Mesendoderm (in vitro differentiated cells): ENCODE results near the gene SRRD.

Experiments used
- DNase-seq: peaks from one replicate; pipeline ENCODE4 v3.0.0; 2013
- H2AK5ac ChIP-seq: 2 replicates; pipeline ENCODE4 v1.6.1; 2013; ENCODE audit warnings: low read length, inconsistent platforms
- H2BK120ac ChIP-seq: 2 replicates; pipeline ENCODE4 v1.6.1; 2013; ENCODE audit warnings: low read depth, mild to moderate bottlenecking, low read length, moderate library complexity, mixed read lengths
- H2BK15ac ChIP-seq: replicated peaks from 2 replicates; pipeline ENCODE4 v1.6.1; 2013; ENCODE audit warnings: low read depth, mild to moderate bottlenecking, moderate library complexity
- H2BK5ac ChIP-seq: 2 replicates; pipeline ENCODE4 v1.6.1; 2013; ENCODE audit warnings: low read length, inconsistent platforms
- H3K18ac ChIP-seq: 2 replicates; pipeline ENCODE4 v1.6.1; 2013; ENCODE audit warnings: mild to moderate bottlenecking, low read length, mixed read lengths
- H3K23ac ChIP-seq: one replicate; pipeline ENCODE4 v1.6.1; 2013; ENCODE audit warnings: low read length
- H3K27ac ChIP-seq: 2 replicates; pipeline ENCODE4 v1.5.1; 2013; ENCODE audit warnings: low read depth, mild to moderate bottlenecking, inconsistent platforms, low read length, moderate library complexity
- H3K27me3 ChIP-seq: 2 replicates; pipeline ENCODE4 v1.6.1; 2013; ENCODE audit warnings: low read length, control low read depth, mild to moderate bottlenecking, inconsistent platforms; ENCODE audit not compliant: insufficient read depth, poor library complexity
- H3K36me3 ChIP-seq: 2 replicates; pipeline ENCODE4 v1.6.1; 2013; ENCODE audit warnings: low read length, inconsistent platforms; ENCODE audit not compliant: control insufficient read depth, insufficient read depth
- H3K4ac ChIP-seq: one replicate; pipeline ENCODE4 v1.6.1; 2013; ENCODE audit warnings: low read depth, mild to moderate bottlenecking, low read length, moderate library complexity
- H3K4me1 ChIP-seq: 2 replicates; pipeline ENCODE4 v1.6.1; 2013; ENCODE audit warnings: low read depth, low read length, inconsistent platforms; ENCODE audit not compliant: control insufficient read depth
- H3K4me2 ChIP-seq: 2 replicates; pipeline ENCODE4 v1.6.1; 2013; ENCODE audit warnings: low read length
- H3K4me3 ChIP-seq: 2 replicates; pipeline ENCODE4 v1.5.1; 2013; ENCODE audit warnings: mild to moderate bottlenecking, low read length
- H3K56ac ChIP-seq: one replicate; pipeline ENCODE4 v1.6.1; 2013; ENCODE audit warnings: low read length
- H3K79me1 ChIP-seq: 2 replicates; pipeline ENCODE4 v1.6.1; 2013; ENCODE audit warnings: low read length, inconsistent platforms
- H3K79me2 ChIP-seq: 2 replicates; pipeline ENCODE4 v1.6.1; 2013; ENCODE audit warnings: mild to moderate bottlenecking, low read length; ENCODE audit not compliant: control insufficient read depth, insufficient read depth
- H3K9ac ChIP-seq: 2 replicates; pipeline ENCODE4 v1.6.1; 2013; ENCODE audit warnings: low read length, inconsistent platforms
- H4K5ac ChIP-seq: one replicate; pipeline ENCODE4 v1.6.1; 2013; ENCODE audit warnings: low read length
- H4K8ac ChIP-seq: one replicate; pipeline ENCODE4 v1.6.1; 2013; ENCODE audit warnings: low read depth, mild to moderate bottlenecking, control low read depth, low read length, moderate library complexity
- WGBS: extraction: QIAGEN DNeasy Blood & Tissue Kit; methylation state at CpG from one replicate; pipeline ENCODE4 v1.1.7; 2013; ENCODE audit warnings: low lambda C conversion rate, missing lambda C conversion rate; ENCODE audit not compliant: insufficient coverage; ENCODE audit errors: extremely low coverage; 5-methylcytosine and 5-hydroxymethylcytosine counted together

The SRRD gene

GRCh38 chr22:26482161-26482560 lies 1.5 kb upstream of the SRRD start:
- Histone ChIP-seq H3K4me3 (no peak overlapping the region), H3K4ac (no peak overlapping the region), H2BK5ac (no peak overlapping the region), H3K18ac (no peak overlapping the region), H3K27me3 (no peaks in the 10 kb centered on the region), H4K8ac (no peak overlapping the region), H2BK120ac (no peak overlapping the region), H3K36me3 (no peaks in the 10 kb centered on the region), H3K23ac (no peak overlapping the region), H3K79me1 (peaks cover 20% of the 10 kb centered on the region), H2AK5ac (no peak overlapping the region), H4K5ac (no peak overlapping the region), H3K27ac (no peak overlapping the region), H3K56ac (no peak overlapping the region), H2BK15ac (no peak overlapping the region), H3K79me2 (peaks cover 16% of the 10 kb centered on the region), H3K4me1 (peaks cover 4% of the 10 kb centered on the region), H3K9ac (no peak overlapping the region), H3K4me2 (no peak overlapping the region)
- WGBS, result no CpG with 5 or more reads among the region's 5 CpGs
- DNase-seq, result no peak

DNA sequence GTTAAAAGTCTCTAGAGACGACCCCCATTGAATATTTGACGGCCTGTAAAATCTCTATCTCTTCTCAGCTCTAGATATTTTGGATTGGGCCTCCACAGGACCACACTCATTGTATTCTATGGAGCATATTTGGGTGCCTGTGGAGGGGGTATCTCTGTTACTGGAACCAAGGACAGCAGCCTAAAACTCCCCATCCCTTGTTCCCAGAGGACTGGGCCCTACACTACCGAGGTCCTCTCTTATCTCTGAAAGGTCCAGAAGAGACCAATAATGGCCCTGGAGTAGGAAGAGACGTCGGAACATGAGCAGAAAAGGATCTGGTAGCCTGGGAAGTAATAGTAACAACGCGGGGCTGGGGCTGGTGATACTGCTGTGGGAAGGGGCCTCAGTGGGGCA lies 636 bp upstream of the SRRD start:
- Histone ChIP-seq H3K79me1 (peaks cover 20% of the 10 kb centered on the region), H3K4me2 (peak overlapping the region; percentile 31), H4K5ac (no peak overlapping the region), H2AK5ac (no peak overlapping the region), H3K27ac (peak overlapping the region; percentile 97), H3K36me3 (peaks cover 1% of the 10 kb centered on the region), H3K18ac (peak overlapping the region; percentile 77), H3K56ac (peak overlapping the region; percentile 96), H3K23ac (no peak overlapping the region), H2BK15ac (no peak overlapping the region), H4K8ac (peak overlapping the region; percentile 99), H2BK120ac (no peak overlapping the region), H3K9ac (peak overlapping the region; percentile 98), H3K4ac (peak overlapping the region; percentile 63), H3K4me3 (peak overlapping the region; percentile 95), H3K27me3 (no peaks in the 10 kb centered on the region), H2BK5ac (peak overlapping the region; percentile 62), H3K79me2 (peaks cover 16% of the 10 kb centered on the region), H3K4me1 (peaks cover 4% of the 10 kb centered on the region)
- DNase-seq, result peak; percentile 31
- no CpG with 5 or more reads among the region's 7 CpGs for WGBS

GRCh38 chr22:26484360-26484706 lies 656 bp downstream of the SRRD start:
- peak overlapping the region; percentile 64 for H3K56ac ChIP-seq
- peak overlapping the region; percentile 21 for H4K5ac ChIP-seq
- H3K79me2 ChIP-seq, result peaks cover 16% of the 10 kb centered on the region
- peak overlapping the region; percentile 54 for H3K9ac ChIP-seq
- H2BK120ac ChIP-seq, result no peak overlapping the region
- no peak overlapping the region for H2AK5ac ChIP-seq
- no CpG with 5 or more reads among the region's 6 CpGs for WGBS
- no peak overlapping the region for H3K4ac ChIP-seq
- no peaks in the 10 kb centered on the region for H3K27me3 ChIP-seq
- H3K4me2 ChIP-seq, result peak overlapping the region; percentile 67
- peak overlapping the region; percentile 43 for H3K4me3 ChIP-seq
- H3K27ac ChIP-seq, result no peak overlapping the region
- H3K4me1 ChIP-seq, result peaks cover 4% of the 10 kb centered on the region
- H2BK5ac ChIP-seq, result no peak overlapping the region
- no peak overlapping the region for H2BK15ac ChIP-seq
- peaks cover 7% of the 10 kb centered on the region for H3K36me3 ChIP-seq
- H3K23ac ChIP-seq, result no peak overlapping the region
- H4K8ac ChIP-seq, result no peak overlapping the region
- H3K18ac ChIP-seq, result no peak overlapping the region
- no peak for DNase-seq
- H3K79me1 ChIP-seq, result peaks cover 20% of the 10 kb centered on the region

DNA sequence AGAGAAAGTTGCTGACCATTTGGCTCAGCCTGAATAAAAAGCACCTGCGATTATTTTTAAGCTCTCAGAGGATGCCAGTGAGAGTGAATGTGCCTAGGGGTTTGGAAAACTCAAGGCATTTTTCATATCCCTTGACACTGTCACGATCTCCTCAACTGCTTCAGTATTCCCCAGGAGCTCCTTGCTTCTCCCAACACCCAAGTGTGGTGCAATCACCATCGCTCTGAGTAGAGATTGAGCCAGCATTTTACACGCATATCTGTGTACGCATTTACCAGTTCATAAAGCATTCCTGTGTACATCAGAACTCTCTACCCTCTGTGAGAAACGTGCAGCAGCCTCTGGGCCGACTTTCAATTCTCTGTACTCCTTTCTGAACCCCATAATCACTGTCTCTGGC lies 1.3 kb downstream of the SRRD start:
- Histone ChIP-seq H3K4me3 (no peak overlapping the region), H3K27ac (no peak overlapping the region), H3K4ac (no peak overlapping the region), H3K27me3 (no peaks in the 10 kb centered on the region), H3K9ac (no peak overlapping the region), H3K23ac (no peak overlapping the region), H3K18ac (no peak overlapping the region), H4K5ac (no peak overlapping the region), H3K4me2 (no peak overlapping the region), H4K8ac (no peak overlapping the region), H2BK15ac (no peak overlapping the region), H2BK120ac (no peak overlapping the region), H3K79me2 (peaks cover 16% of the 10 kb centered on the region), H3K36me3 (peaks cover 13% of the 10 kb centered on the region), H3K4me1 (peaks cover 4% of the 10 kb centered on the region), H2BK5ac (no peak overlapping the region), H3K79me1 (peaks cover 20% of the 10 kb centered on the region), H2AK5ac (no peak overlapping the region), H3K56ac (no peak overlapping the region)
- WGBS, result no CpG with 5 or more reads among the region's 7 CpGs
- DNase-seq, result no peak

GRCh38 chr22:26485806-26486390 lies 2.2 kb downstream of the SRRD start:
- no peak overlapping the region for H2BK5ac ChIP-seq
- peaks cover 17% of the 10 kb centered on the region for H3K79me1 ChIP-seq
- WGBS, result no CpG with 5 or more reads among the region's 3 CpGs
- no peak overlapping the region for H4K8ac ChIP-seq
- H3K56ac ChIP-seq, result no peak overlapping the region
- no peak overlapping the region for H2BK15ac ChIP-seq
- no peak overlapping the region for H3K9ac ChIP-seq
- H3K36me3 ChIP-seq, result peaks cover 14% of the 10 kb centered on the region
- no peak overlapping the region for H2AK5ac ChIP-seq
- DNase-seq, result no peak
- H3K23ac ChIP-seq, result no peak overlapping the region
- no peaks in the 10 kb centered on the region for H3K27me3 ChIP-seq
- H3K4me3 ChIP-seq, result no peak overlapping the region
- H3K79me2 ChIP-seq, result peaks cover 16% of the 10 kb centered on the region
- no peak overlapping the region for H4K5ac ChIP-seq
- H3K18ac ChIP-seq, result no peak overlapping the region
- H3K4me2 ChIP-seq, result no peak overlapping the region
- peaks cover 4% of the 10 kb centered on the region for H3K4me1 ChIP-seq
- H3K27ac ChIP-seq, result no peak overlapping the region
- no peak overlapping the region for H3K4ac ChIP-seq
- no peak overlapping the region for H2BK120ac ChIP-seq

GRCh38 chr22:26486394-26486793 lies 2.7 kb downstream of the SRRD start:
- Histone ChIP-seq H2AK5ac (no peak overlapping the region), H3K36me3 (peaks cover 16% of the 10 kb centered on the region), H3K4me1 (peaks cover 4% of the 10 kb centered on the region), H3K4ac (no peak overlapping the region), H3K79me2 (peaks cover 16% of the 10 kb centered on the region), H3K4me3 (no peak overlapping the region), H3K23ac (no peak overlapping the region), H3K79me1 (peaks cover 14% of the 10 kb centered on the region), H3K9ac (no peak overlapping the region), H2BK15ac (no peak overlapping the region), H3K56ac (no peak overlapping the region), H4K8ac (no peak overlapping the region), H2BK5ac (no peak overlapping the region), H3K18ac (no peak overlapping the region), H4K5ac (no peak overlapping the region), H3K27ac (no peak overlapping the region), H3K4me2 (no peak overlapping the region), H3K27me3 (no peaks in the 10 kb centered on the region), H2BK120ac (no peak overlapping the region)
- no peak for DNase-seq
- no CpG with 5 or more reads among the region's 5 CpGs for WGBS
